Pancreas (tissue), 10 donors: ENCODE data around the gene MOK. TPM values are rescaled to one million over a fixed set of nuclear protein-coding genes. Genes with fewer than 3 reads are reported as not detected.
A peak's percentile ranks its signal among the peaks of the same experiment; 100 is the strongest.

ENCODE experiments used
- ATAC-seq, 4 donors: fragments of 200-7000 bp; cut with Tn5 transposase; one replicate each; pipeline versions ENCODE4 v1.8.0 to v1.9.1; 2020; ENCODE audit warnings: mild to moderate bottlenecking in 4 of 4, moderate library complexity in 4 of 4
- DNase-seq, 6 donors: peaks; one replicate each; pipeline ENCODE4 v3.0.0-alpha.2; 2020
- FAIRE-seq: peaks from 2 replicates; lab custom pipeline; 2012; peaks lifted over from hg19 to GRCh38; lab: Jason Lieb, UNC
- H3K27ac ChIP-seq, 4 donors: fragments of 200-600 bp; sonication (generic); 1 replicate in 3 of 4; 2 replicates in 1 of 4; pipeline versions ENCODE4 v1.5.0 to v1.8.0; 2020
- H3K27me3 ChIP-seq, 4 donors: fragments of 200-600 bp; one replicate each; pipeline ENCODE4 v1.8.0; 2021
- H3K36me3 ChIP-seq, 3 donors: fragments of 200-600 bp; sonication (generic) in 1 of 3; one replicate each; pipeline versions ENCODE4 v1.5.0 to v1.8.0; 2020 to 2021
- H3K4me1 ChIP-seq, 3 donors: fragments of 200-600 bp; one replicate each; pipeline ENCODE4 v1.8.0; 2021
- H3K4me3 ChIP-seq, 4 donors: fragments of 200-600 bp; sonication (generic) in 2 of 4; one replicate each; pipeline versions ENCODE4 v1.5.0 to v1.8.0; 2020 to 2021
- H3K9me3 ChIP-seq, 4 donors: fragments of 200-600 bp; one replicate each; pipeline ENCODE4 v1.8.0; 2021
- CTCF ChIP-seq, 4 donors: fragments of 200-600 bp; sonication (generic) in 3 of 4; IDR thresholded peaks; one replicate each; pipeline versions ENCODE4 v1.5.0 to v1.8.0; 2021; ENCODE audit warnings: antibody characterized with exemption in 4 of 4
- WGBS, 2 donors: extraction: QIAGEN DNeasy Blood & Tissue Kit; methylation state at CpG; one replicate each; pipeline ENCODE4 v1.1.7; 2013; 5-methylcytosine and 5-hydroxymethylcytosine counted together
- intact Hi-C, 3 donors: fragments of 100-400 bp; cut with DNase I; formaldehyde crosslinking; loops; one replicate each; pipeline versions ENCODE4 v1.11.1 to v1.14.2; 2022
- polyA plus RNA-seq, 2 donors: library from polyadenylated mRNA; stranded (reverse); fragments of 200-250 nt; gene quantifications; one replicate each; pipeline ENCODE4 v1.2.3, GENCODE V29; 2013
- total RNA-seq, 6 donors: library from RNA; stranded (reverse); fragmentation: NEBNext Ultra II Directional in 4 of 6; extraction: Animal tissue kit (Norgen Biotek cat#: 25700) in 4 of 6; gene quantifications; one replicate each; pipeline versions ENCODE4 v1.2.1 to v1.2.4, GENCODE V29; 2021 to 2023
- donor health status: healthy with polysubstance abuse.
- donor health status: DM: no; HTN: no; CAD: no; lungs with moderate emphysema.
- donor health status: DM: no; HTN: no; CAD: no.
- donor health status: control.
- donor health status: control.
- donor health status: Bipolar disorder and iron deficiency.
- donor health status: DM: yes; HTN: yes; CAD: no.
- donor health status: DM: no; HTN: no; CAD: no.
- donor health status: DM: no; HTN: no; CAD: no.
- donor health status: DM: yes; HTN: yes; CAD: no.

The MOK gene
- total and polyA plus RNA-seq, 8 donors, result 7.7 to 35.9 (median 9.4) TPM

DNA sequence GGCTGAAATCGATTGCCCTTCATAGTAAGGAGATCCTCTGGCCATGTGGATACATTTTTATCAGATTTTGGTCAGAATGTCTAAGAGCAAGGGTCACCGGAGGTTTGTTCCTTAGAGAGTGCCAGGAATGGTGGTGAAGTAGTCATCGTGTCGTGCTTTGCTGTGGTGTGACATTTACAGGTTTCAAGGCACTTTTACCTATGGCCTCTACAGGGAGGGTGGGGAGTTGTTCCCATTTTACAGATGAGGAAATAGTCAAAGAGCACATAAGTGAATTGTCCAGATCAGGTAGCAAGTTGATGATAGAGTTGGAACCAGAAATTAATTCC is 108.1 kb downstream of the MOK start:
- TF ChIP-seq CTCF (IDR thresholded peaks at IDR 0.05), result no peak
- no peaks in the 10 kb centered on the region for H3K9me3 ChIP-seq
- intact Hi-C loops, result no loop called here
- peaks cover 0 to 6% (median 0%) of the 10 kb centered on the region in 3 donors for H3K4me1 ChIP-seq
- no peak for FAIRE-seq
- H3K4me3 ChIP-seq, result no peak overlapping the region
- H3K36me3 ChIP-seq, result no peaks in the 10 kb centered on the region
- no peak for DNase-seq
- ATAC-seq, result peak in 1 of 4 donors; percentile 12
- H3K27me3 ChIP-seq, result no peaks in the 10 kb centered on the region
- no peak overlapping the region for H3K27ac ChIP-seq
- 52 to 60% methylated on average over 4 of the region's 4 CpGs for WGBS, 2 donors

DNA sequence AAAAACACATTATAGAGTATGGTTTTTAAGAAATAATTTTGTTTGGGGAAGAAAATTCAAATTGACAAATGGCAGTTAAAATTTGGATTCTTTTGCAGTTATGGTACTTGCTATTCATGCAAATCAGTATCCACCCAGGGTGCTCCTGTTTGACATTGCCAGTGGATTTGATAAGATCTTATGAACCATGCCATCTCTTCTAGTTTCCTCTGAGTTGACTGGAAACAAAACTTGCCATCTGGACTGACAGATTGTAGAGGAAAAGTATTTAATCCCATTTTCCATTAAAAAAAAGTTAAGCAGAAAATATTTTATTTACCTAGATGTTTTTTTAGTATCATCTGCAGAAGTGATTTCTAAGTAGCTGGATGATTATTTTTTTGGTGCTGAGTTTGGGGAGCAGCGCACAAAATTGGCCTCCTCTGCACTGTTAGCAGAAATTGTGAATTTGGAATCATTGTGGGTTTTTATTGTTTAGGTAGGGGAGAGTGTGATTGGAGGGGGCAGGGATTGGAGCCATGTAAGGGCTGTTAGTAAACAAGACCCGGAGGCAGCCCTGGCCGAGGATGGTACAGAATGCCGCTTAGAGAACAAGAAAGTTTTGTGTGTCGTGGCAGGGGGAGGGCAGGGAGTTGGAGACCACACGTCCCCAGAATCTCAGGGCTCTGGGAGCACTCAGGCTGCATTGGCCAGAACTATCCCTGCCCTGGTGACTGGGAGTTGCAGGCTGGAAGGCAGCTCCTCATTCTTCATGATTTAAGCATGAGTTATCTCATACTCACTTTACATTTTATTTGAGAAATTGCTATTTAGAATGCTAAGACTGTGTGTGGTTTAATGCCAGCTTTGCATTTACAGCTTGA is 108.7 kb downstream of the MOK start:
- WGBS, 2 donors, result 81 to 88% methylated on average over 6 of the region's 6 CpGs
- TF ChIP-seq CTCF (IDR thresholded peaks at IDR 0.05), result no peak
- no peaks in the 10 kb centered on the region for H3K27me3 ChIP-seq

DNA sequence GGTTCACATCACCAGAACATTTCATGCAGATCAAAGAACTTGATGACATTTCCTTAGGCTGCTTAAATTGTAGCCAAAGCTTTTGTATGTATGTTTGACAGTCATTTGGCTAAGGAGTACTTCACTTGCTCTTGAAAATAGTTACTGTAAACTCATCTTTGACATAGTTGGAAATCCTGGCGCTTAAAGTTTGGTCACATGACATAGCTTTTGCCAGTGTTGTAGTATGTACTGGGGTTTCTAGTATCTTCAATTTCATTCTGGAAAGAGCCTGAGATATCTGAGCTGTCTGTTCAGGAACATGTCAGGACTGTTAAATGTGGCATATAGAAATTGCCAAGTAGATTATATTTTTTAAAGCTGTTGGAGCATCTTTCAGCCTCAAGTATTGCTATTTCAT is 109.5 kb downstream of the MOK start:
- DNase-seq (no peak), ATAC-seq (no peak), FAIRE-seq (no peak)
- no peaks in the 10 kb centered on the region for H3K9me3 ChIP-seq
- WGBS, 2 donors, result 72 to 77% methylated on average over 1 of the region's 1 CpG
- H3K4me1 ChIP-seq, result peaks cover 8 to 18% (median 13%) of the 10 kb centered on the region in 3 donors
- H3K4me3 ChIP-seq, result no peak overlapping the region
- H3K27ac ChIP-seq, result no peak overlapping the region
- H3K27me3 ChIP-seq, result no peaks in the 10 kb centered on the region
- no peaks in the 10 kb centered on the region for H3K36me3 ChIP-seq
- no peak for TF ChIP-seq CTCF (IDR thresholded peaks at IDR 0.05)
- intact Hi-C loops, result no loop called here

More for the DNA sequence above, 108.7 kb downstream of the MOK start:
- H3K4me3 ChIP-seq, result no peak overlapping the region
- intact Hi-C loops, result no loop called here
- FAIRE-seq, result no peak
- no peaks in the 10 kb centered on the region for H3K9me3 ChIP-seq
- no peak overlapping the region for H3K27ac ChIP-seq
- H3K36me3 ChIP-seq, result no peaks in the 10 kb centered on the region
- no peak for DNase-seq
- peaks cover 0 to 10% (median 5%) of the 10 kb centered on the region in 3 donors for H3K4me1 ChIP-seq
- ATAC-seq, result no peak

DNA sequence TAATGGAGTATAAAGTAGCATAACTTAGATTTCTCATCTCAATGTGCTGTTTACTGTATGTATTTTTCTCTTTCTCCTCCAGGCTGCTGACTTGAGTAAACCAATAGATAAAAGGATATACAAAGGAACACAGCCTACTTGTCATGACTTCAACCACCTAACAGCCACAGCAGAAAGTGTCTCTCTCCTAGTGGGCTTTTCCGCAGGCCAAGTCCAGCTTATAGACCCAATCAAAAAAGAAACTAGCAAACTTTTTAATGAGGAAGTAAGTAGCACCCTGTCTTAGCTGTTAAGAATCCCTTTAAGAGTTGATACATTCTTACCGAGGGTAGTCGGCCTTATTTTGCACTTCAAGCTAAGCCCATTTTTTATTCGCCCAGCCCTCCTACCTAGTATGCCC is 110.1 kb downstream of the MOK start:
- Histone ChIP-seq H3K4me3 (no peak overlapping the region), H3K4me1 (peaks cover 11 to 24% (median 16%) of the 10 kb centered on the region in 3 donors), H3K27ac (no peak overlapping the region), H3K36me3 (no peaks in the 10 kb centered on the region), H3K9me3 (no peaks in the 10 kb centered on the region), H3K27me3 (no peaks in the 10 kb centered on the region)
- TF ChIP-seq CTCF (IDR thresholded peaks at IDR 0.05), result no peak
- WGBS, 2 donors, result 81 to 85% methylated on average over 4 of the region's 4 CpGs
- DNase-seq (no peak), ATAC-seq (no peak), FAIRE-seq (no peak)
- intact Hi-C loops, result no loop called here
